HCT116 (cell line): ENCODE results near the gene TMEM271. TPM values are rescaled to one million over a fixed set of nuclear protein-coding genes. Genes with fewer than 3 reads are reported as not detected.

Source experiments
- ATAC-seq: fragments of 200-7000 bp; cut with Tn5 transposase; 2 replicates; pipeline ENCODE4 v1.9.1; 2020; ENCODE audit warnings: mild to moderate bottlenecking, moderate library complexity
- BruUV-seq: library from RNA; stranded (reverse); fragments of 400-500 nt; replicated peaks from 2 replicates; lab custom pipeline; 2021; lab: Mats Ljungman, UMichigan
- CTCF ChIA-PET: fragments of 300-600 bp; sonication (Branson Sonifier 250); formaldehyde crosslinking; loops from one replicate; lab custom pipeline; 2021; ENCODE audit warnings: antibody characterized with exemption; lab: Charles Lee
- POLR2A ChIA-PET: fragments of 300-600, 350-600 bp; sonication (Branson Sonifier 250); formaldehyde crosslinking; loops from one replicate; lab custom pipeline; 2021; ENCODE audit warnings: antibody characterized with exemption; lab: Charles Lee
- RAD21 ChIA-PET, 2 experiments: fragments of 300-600 bp; sonication (Branson Sonifier 250); formaldehyde crosslinking; loops; one replicate each; lab custom pipeline; 2023; ENCODE audit warnings: low total read pairs in 2 of 2; ENCODE audit not compliant: uncharacterized antibody in 2 of 2, unreplicated experiment in 2 of 2, low non-redundant PET in 1 of 2; lab: Charles Lee
- DNase-seq: peaks from one replicate; pipeline ENCODE4 v3.0.0-alpha.2; 2010; ENCODE audit warnings: low read depth, low spot score
- H2AFZ ChIP-seq: fragments of 200-600 bp; shearing (Covaris generic), sonication (generic); 2 replicates; pipeline ENCODE4 v1.6.1; 2017; ENCODE audit warnings: low read depth, mixed run types, mixed read lengths, antibody characterized with exemption, low read length; ENCODE audit not compliant: poor library complexity, severe bottlenecking
- H3K27ac ChIP-seq: 2 replicates; pipeline ENCODE4 v1.5.1; 2012; ENCODE audit warnings: low read depth, low read length
- H3K27me3 ChIP-seq: fragments of 200-600 bp; sonication (generic); 2 replicates; pipeline ENCODE4 v1.6.1; 2016; ENCODE audit warnings: mixed run types, low read length, mixed read lengths; ENCODE audit not compliant: insufficient read depth
- H3K36me3 ChIP-seq, 2 experiments: fragments of 200-500 bp in 1 of 2; fragments of 200-600 bp in 1 of 2; sonication (Bioruptor generic) in 1 of 2; sonication (generic) in 1 of 2; 2 replicates each; pipeline versions ENCODE4 v1.5.1 to v1.6.1; 2014 to 2016; ENCODE audit warnings: low read length in 2 of 2, inconsistent platforms in 1 of 2, mixed read lengths in 1 of 2, mixed run types in 1 of 2; ENCODE audit not compliant: insufficient read depth in 2 of 2, control insufficient read depth in 1 of 2
- H3K4me1 ChIP-seq, 2 experiments: fragments of 200-600 bp in 1 of 2; sonication (generic) in 1 of 2; 2 replicates each; pipeline versions ENCODE4 v1.5.1 to v1.6.1; 2012 to 2017; ENCODE audit warnings: low read length in 2 of 2, inconsistent platforms in 1 of 2, mild to moderate bottlenecking in 1 of 2, mixed read lengths in 1 of 2, mixed run types in 1 of 2, moderate library complexity in 1 of 2; ENCODE audit not compliant: insufficient read depth in 2 of 2, control insufficient read depth in 1 of 2
- H3K4me2 ChIP-seq: fragments of 200-600 bp; sonication (generic); 2 replicates; pipeline ENCODE4 v1.6.1; 2017; ENCODE audit warnings: mixed run types, low read length, mixed read lengths
- H3K4me3 ChIP-seq, 2 experiments: fragments of 200-600 bp in 1 of 2; sonication (generic) in 1 of 2; replicated peaks in 1 of 2; 2 replicates each; pipeline ENCODE4 v1.5.1; 2011 to 2016; ENCODE audit warnings: low read length in 2 of 2, control low read depth in 1 of 2, low read depth in 1 of 2, mild to moderate bottlenecking in 1 of 2, mixed read lengths in 1 of 2, mixed run types in 1 of 2
- H3K79me2 ChIP-seq: fragments of 200-600 bp; sonication (generic); 2 replicates; pipeline ENCODE4 v1.6.1; 2017; ENCODE audit warnings: mild to moderate bottlenecking, mixed run types, low read length, moderate library complexity, mixed read lengths; ENCODE audit not compliant: insufficient read depth
- H3K9ac ChIP-seq: fragments of 200-600 bp; sonication (generic); 2 replicates; pipeline ENCODE4 v1.6.1; 2016; ENCODE audit warnings: low read length, mixed read lengths
- H3K9me2 ChIP-seq: fragments of 200-600 bp; sonication (generic), shearing (Covaris generic); 2 replicates; pipeline ENCODE4 v1.6.1; 2017; ENCODE audit warnings: mixed run types, mild to moderate bottlenecking, moderate library complexity; ENCODE audit not compliant: insufficient read depth
- H3K9me3 ChIP-seq, 2 experiments: fragments of 200-500 bp in 1 of 2; fragments of 200-600 bp in 1 of 2; sonication (Bioruptor generic) in 1 of 2; sonication (generic) in 1 of 2; 2 replicates each; pipeline ENCODE4 v1.6.1; 2014 to 2017; ENCODE audit warnings: low read length in 2 of 2, mixed read lengths in 2 of 2, inconsistent platforms in 1 of 2, low read depth in 1 of 2, mild to moderate bottlenecking in 1 of 2, mixed run types in 1 of 2, moderate library complexity in 1 of 2; ENCODE audit not compliant: control insufficient read depth in 1 of 2, insufficient read depth in 1 of 2
- H4K20me1 ChIP-seq: fragments of 200-600 bp; sonication (generic), shearing (Covaris generic); 2 replicates; pipeline ENCODE4 v1.6.1; 2017; ENCODE audit warnings: mixed run types, mild to moderate bottlenecking, moderate library complexity; ENCODE audit not compliant: insufficient read depth
- CBX3 ChIP-seq: IDR thresholded peaks from 2 replicates; pipeline ENCODE4 v1.6.1; 2012; ENCODE audit warnings: low read depth
- CTCF ChIP-seq, 3 experiments: fragments of 200-600 bp in 1 of 3; sonication (generic) in 1 of 3; IDR thresholded peaks in 2 of 3; conservative IDR thresholded peaks in 1 of 3; 2 replicates each; pipeline ENCODE4 v1.5.1; 2012 to 2017; ENCODE audit warnings: low read depth in 2 of 3, low read length in 2 of 3, antibody characterized with exemption in 1 of 3, borderline replicate concordance in 1 of 3, control low read depth in 1 of 3, mild to moderate bottlenecking in 1 of 3, mixed read lengths in 1 of 3, mixed run types in 1 of 3, moderate library complexity in 1 of 3; ENCODE audit not compliant: insufficient read depth in 1 of 3
- EGR1 ChIP-seq: IDR thresholded peaks from 2 replicates; pipeline ENCODE4 v1.6.1; 2012; ENCODE audit warnings: low read depth
- EZH2 ChIP-seq: fragments of 200-600 bp; sonication (generic); IDR thresholded peaks from 2 replicates; pipeline ENCODE4 v1.6.1; 2017; ENCODE audit warnings: antibody characterized with exemption, mixed run types
- EZH2phosphoT487 ChIP-seq: fragments of 200-600 bp; IDR thresholded peaks from 2 replicates; pipeline ENCODE4 v1.6.1; 2018; ENCODE audit warnings: antibody characterized with exemption, borderline replicate concordance
- POLR2A ChIP-seq: IDR thresholded peaks from 2 replicates; pipeline ENCODE4 v1.7.0; 2011; ENCODE audit warnings: borderline replicate concordance; ENCODE audit not compliant: insufficient read depth, insufficient read length; ENCODE audit errors: extremely low read depth
- ZFX ChIP-seq: fragments of 450-650 bp; IDR thresholded peaks from 2 replicates; pipeline ENCODE4 v1.6.1; 2017
- intact Hi-C: fragments of 100-400 bp; cut with micrococcal nuclease; formaldehyde crosslinking; loops from 2 replicates; pipeline ENCODE4 v1.10.0; 2022
- total RNA-seq: library from RNA; stranded (reverse); gene quantifications from one replicate; pipeline ENCODE4 v1.2.1, GENCODE V29; 2021; ENCODE audit not compliant: unreplicated experiment

Gene TMEM271
- total RNA-seq, 1 experiment from 2014 or later: not detected

- BruUV-seq: no TSS peak
- intact Hi-C loops: no loop called here
- Histone ChIP-seq H3K9me3 (no peaks in the 10 kb centered on the region), H3K27ac (no peak overlapping the region), H3K36me3 (no peaks in the 10 kb centered on the region), H3K79me2 (no peaks in the 10 kb centered on the region), H3K9ac (no peak overlapping the region), H2AFZ (no peak overlapping the region), H3K4me1 (no peaks in the 10 kb centered on the region), H4K20me1 (no peaks in the 10 kb centered on the region), H3K4me3 (no peak overlapping the region), H3K27me3 (no peaks in the 10 kb centered on the region), H3K9me2 (no peaks in the 10 kb centered on the region), H3K4me2 (no peak overlapping the region)
- ATAC-seq (no peak), DNase-seq (no peak)
- ChIA-PET POLR2A (no interaction called here), CTCF (no interaction called here), RAD21 (no interaction called here)
- TF ChIP-seq EZH2phosphoT487 (no peak), CBX3 (no peak), ZFX (no peak), POLR2A (no peak), EGR1 (no peak), CTCF (IDR thresholded peaks at IDR 0.05 in 2 of 3, conservative IDR thresholded peaks at IDR 0.05 in 1 of 3; ENCODE audit: borderline replicate concordance in 1 of 3, insufficient read depth in 1 of 3, low read depth in 2 of 3, low read length in 2 of 3) (no peak), EZH2 (no peak)
These were observed 3.6 kb upstream of the TMEM271 start for GRCh38 chr4:579543-580175.
